UCSD-AML1 (cell line): ENCODE data around the gene OTUD5.

Experiments used
- DNase-seq: peaks from one replicate; lab custom pipeline; 2025; ENCODE audit not compliant: unreplicated experiment; lab: John Stamatoyannopoulos, UW

OTUD5 gene

DNA sequence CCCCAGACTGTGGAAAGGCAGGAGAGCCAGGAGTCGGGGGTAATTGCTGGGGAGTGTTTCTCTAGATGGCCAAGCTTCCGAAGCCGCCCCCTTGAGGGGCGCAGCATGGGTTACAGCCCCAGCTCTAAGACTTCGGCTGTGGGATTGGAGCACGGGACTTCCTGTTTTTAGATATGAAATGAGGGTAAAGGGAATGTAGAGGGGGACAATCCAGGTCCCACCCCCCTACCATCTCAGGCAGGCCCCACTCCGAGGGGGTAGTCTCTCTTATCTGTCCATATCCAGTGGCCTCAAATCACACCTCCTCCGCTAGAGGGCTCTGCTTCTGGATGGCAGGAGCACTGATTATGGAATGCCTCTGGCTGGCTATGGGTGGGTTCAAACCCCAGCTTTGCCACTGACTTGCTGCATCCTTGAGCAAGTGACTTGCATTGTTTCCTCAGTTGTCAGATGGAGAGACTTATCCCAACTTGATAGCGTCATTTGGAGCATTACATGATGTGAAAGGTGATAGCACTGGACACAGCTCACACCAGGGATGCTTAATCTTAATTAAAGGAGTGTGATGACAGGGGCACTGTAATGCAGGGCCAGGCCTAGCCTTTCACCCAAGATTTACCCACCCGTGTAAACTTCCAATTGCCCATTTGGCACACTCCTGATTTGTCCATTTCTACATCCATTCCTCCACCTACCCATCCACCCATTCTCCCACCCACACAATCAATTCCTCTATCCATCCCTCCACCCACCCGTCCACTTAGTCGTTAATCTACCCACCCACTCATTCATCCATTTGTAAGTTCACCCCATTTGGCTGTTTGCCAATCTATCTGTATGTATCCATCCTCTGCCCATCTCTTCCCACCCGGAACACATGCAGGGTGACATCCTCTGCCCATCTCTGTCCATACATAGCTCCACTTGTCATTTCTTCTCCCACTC lies 15.1 kb upstream of the OTUD5 start:
- peak; percentile 25 for DNase-seq

DNA sequence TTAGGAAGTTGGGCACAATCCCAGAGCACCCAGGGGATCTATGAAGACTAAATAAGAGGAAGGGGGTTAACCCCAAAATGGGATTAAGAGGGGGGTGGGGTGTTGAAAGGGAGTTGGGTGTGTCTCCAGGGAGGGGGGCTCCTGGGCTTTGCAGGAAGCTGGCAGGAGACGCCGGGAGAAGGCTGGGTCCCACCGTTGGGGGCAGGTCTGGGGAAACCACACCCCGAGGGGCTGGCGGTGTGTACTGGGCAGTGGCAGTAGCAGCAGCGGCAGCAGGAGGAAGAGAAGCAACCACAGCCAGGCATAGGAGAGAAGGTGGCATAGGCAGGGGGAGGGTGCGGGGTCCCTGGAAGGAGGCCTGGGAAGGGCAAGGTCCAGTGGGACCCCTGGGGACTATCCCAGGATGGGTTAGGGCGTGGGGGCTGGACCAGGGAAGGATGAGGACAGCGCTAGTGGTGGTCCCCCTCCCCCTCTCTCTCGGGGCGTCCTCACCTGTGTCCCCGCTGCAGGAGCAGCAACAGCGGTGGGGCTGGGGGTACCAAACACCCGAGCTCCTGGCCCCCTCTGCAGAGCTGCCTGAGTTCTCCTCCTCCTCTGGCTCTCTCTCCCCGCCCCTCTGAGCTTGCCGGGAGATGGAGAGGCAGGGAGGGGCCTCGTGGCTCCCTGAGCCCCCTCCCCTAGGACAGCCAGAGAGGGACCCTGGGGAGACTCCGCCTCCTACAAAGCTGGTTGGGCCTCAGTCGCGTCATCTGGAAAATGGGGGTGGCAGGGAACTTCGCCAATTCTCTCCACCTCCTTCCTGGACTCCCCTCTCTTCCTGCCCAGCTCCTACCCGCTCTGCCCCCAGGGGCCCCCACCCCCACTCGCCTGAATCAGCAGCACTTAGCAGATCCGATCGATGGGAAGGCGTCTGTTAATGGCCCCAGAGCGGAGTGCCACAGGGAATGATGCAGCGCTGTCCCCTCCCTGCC lies 14.1 kb upstream of the OTUD5 start, which contains the start of gene KCND1:
Gene KCND1 (minus strand): TSS at position 596 of the 971 bp plus-strand sequence. CDS start 1,573 bp downstream, outside the sequence.
- DNase-seq = no peak

DNA sequence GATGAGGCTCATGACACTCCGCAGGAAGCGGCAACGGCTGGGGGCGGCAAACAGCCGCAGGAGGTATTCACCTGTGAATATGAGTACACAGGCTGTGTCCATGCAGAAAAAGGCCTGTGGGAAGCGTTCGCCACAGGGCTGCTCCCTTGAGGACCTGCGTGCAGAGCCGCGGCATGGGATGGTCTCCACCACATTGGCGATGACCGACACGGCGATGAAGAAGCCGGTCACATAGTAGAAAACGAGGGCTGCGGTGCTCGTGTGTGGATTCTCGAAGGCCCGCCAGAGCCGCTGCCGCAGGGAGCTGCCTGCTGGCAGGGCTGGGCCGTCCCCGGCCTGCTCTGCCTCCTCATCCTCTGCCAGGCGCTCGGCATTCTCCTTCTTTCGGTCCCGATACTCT lies 12.1 kb upstream of the OTUD5 start:
- DNase-seq = no peak

DNA sequence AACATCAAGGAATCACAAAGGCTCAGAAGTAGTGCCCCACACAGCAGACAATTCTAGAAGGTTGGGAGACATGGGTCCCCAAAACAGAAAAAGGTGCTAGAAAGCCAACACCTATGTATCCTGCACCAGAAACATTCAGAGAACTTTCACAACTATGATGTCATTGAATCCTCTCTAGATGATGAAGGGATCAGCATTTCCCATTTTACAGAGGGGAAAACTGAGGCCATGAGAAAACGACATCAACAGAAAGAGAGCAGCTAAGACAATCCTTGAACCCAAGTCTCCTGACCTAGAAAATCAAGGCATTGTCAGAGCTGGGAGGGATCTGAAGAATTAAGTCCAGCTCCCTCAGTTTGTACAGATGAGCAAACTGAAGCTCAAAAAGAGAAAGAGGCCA lies 11.0 kb upstream of the OTUD5 start:
- DNase-seq = no peak

DNA sequence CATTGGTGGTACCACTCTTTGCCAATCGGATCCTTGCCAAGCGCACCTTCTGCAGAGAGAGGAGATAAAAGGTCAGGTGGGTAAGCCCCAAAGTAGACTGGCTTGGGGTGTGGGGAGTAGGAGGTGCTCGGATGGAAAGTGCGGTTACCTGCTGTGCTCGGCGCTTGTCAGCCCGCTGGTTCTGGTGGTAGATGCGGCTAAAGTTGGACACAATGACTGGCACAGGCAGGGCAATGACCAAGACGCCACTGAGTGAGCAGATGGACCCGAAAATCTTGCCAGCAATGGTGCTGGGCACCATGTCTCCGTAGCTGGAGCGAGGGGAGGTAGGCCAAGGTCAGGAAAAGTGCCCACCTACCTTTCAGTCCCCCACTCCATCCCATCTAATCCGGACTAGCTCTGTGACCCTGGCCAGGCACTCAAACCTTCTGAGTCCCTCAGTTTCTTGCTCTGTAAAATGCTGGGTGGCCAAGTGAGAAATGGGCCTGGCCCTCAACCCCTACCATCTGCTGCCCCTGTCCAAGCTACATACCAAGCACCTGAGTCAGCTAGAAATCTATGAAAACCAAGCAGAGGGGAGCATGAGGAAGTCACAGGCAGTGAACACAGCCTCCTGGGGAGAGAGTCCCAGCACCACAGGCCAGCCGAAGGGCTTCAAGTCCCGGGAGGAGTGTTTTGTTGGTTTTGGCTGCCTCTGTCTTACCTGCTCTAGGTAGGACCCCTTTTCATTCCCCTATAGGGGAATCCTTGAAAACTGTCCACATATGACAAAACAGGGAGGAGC lies 9.6 kb upstream of the OTUD5 start:
- DNase-seq = no peak

DNA sequence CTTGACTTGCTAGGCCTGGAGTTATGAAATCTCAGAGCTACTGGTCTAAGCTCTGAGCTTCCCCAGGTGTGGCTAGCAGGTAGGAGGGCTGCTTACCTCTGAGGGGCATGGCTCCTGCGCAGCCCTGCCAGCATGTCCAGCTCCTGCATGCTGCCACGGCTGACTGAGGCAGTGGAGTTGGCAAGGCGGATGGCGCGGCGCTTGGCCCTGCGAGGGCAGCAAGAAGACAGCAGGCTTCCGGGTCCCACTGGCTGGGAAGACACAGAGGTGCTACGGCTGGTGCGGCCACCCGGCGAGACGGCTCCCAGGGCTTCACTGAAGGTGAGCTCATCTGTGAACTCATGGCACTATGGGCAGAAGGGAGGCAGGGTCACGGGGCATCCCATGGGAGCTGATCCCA lies 8.6 kb upstream of the OTUD5 start:
- DNase-seq = no peak

DNA sequence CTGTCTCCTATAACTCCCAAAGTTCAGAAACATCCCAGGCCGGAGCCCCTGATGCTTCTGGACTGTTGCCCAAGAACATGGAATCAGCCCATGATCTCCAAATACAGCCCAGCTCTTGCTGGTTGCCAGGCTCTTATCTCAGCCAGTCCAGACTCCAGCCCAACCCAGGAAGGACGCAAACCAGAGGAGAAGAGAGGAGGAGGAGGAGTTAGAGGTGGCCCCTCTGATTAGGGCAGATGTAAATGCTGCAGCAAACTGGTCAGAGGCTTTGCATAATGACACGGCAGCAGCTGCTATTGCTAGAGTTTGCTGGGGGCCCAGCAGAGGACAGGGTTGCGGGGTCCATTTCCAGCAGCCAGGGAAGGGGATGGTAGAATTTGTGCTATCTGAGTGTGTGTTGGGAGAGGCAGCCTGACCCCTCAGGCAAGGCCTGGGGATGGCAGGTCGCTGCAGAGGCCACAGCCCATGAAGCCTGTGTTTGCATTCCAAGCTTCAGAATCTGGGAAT lies 4.2 kb upstream of the OTUD5 start:
- DNase-seq = peak; percentile 41

DNA sequence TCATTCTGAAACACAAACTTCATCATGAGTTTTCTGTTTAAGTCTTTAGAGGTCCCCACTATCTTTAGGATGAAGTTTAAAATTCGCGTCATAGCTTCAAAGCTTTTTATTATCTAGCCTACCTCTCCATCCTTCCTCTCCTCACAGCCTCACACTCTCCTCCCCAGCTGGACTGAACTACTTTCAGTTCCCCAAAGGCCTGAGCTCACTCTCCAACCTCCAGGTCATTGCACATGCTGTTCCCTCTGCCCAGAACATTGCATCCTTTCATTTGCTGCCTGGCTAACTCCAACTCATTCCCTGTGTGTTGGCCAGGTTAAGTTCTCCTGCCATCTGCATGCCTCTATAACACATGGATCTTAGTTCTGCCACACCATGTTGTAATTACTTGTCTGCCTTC lies 2.9 kb upstream of the OTUD5 start:
- DNase-seq = no peak

DNA sequence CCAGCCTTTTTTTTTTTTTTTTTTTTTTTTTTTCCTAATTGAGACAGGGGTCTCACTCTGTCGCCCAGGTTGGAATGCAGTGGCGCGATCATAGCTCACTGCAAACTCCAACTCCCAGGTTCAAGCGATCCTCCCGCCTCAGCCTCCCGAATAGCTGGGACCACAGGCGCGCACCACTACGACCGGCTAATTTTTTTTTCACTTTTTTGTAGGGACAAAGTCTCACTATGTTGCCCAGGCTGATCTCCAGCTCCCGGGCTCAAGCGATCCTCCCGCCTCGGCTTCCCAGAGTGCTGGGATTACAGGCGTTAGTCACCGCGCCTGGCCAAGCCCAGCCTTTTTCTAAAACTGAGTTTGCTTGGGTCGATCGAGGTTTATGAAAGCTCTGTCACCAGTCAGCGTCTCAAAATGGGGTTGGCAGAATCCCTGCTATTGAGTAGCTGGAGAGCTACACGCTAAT lies 1.3 kb upstream of the OTUD5 start:
- no peak for DNase-seq

DNA sequence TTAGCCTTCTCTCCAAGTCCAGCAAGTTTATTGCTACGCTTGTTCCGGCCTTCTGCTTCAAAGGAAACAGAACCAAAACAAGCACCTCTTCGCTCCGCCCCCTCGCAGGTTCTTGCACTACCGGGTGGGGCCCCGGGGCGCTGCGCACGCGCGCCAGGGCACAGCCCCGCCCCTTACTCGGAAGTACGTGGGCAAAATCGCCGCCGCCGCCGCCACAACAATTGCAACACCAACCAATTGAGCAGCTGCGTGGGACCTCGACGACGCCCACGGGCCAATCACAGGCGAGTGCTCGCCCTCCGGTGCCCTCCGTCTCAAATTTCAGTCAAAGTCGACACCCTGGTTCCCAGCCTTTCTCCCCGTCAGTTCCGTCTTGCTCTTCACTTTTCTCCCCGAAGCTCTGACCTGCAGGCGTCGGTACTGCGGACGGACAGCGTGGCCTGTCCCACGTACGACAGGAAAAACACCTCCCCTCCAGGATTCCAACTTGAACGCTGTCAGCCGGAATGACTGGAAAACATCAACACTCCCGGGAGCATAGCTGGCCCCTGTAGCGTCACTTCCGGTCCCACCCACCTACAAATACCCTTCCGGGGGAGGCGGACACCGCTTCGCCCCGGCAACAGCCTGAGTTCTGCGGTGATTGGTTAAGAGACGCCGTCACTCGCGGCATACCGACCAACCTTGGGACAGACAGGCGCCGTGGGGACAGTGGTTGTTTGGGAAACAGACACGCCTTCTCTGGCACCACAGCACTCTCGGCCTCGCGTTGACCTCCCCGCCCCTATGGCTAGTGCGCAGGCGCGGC lies 624 bp upstream of the OTUD5 start:
- peak; percentile 92 for DNase-seq

DNA sequence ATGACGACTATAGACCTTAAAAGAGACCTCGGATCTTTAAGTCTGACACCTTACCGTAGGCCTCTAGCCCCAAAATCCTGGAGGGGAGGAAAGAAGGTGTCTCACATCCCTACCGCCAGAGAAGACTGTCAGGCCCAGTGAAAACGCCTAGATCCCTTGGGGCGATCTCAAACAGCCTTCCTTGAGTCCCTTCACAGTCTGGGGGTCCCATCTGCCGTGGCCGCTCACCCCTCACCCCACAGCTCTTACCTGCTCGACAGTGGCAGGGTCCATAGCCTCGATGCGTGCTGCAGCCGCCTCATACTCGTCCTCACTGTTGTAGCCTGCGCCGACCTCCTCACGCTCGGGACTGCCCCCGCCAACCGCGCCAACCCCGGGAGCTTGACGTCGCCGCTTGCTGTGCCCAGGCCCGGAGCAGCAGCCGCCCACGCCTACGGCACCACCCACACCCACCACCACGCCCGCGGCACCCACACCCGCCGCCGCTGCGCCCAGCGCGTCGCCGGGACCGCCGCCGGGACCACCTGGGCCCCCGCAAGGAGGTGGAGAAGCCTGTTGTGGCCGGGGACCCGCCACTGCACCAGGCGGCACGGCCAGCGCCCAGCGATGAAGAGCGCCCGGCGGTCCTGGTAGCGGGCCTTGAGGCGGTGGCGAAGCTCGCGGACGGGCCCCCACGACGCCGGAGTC lies 536 bp downstream of the OTUD5 start:
- DNase-seq = no peak

DNA sequence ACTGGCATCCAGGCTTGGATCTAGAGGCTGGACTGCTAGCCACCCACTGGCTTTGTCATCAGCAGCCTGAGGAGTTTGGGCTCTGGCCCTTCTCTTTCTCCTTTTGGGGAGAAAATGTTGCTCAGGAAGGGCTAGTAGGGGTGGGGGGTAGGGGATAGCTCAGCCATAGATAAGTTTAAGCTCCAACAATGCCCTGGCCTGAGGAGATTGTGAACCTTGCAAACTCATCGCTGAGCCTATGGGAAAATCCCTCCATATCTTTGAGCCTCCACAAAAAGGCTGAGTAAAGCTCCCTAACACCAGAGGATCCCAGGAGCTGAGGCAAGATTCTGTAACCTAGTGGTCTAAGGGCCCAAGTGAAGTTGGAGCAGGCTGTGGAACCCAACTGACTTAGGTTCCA lies 8.8 kb downstream of the OTUD5 start:
- no peak for DNase-seq

DNA sequence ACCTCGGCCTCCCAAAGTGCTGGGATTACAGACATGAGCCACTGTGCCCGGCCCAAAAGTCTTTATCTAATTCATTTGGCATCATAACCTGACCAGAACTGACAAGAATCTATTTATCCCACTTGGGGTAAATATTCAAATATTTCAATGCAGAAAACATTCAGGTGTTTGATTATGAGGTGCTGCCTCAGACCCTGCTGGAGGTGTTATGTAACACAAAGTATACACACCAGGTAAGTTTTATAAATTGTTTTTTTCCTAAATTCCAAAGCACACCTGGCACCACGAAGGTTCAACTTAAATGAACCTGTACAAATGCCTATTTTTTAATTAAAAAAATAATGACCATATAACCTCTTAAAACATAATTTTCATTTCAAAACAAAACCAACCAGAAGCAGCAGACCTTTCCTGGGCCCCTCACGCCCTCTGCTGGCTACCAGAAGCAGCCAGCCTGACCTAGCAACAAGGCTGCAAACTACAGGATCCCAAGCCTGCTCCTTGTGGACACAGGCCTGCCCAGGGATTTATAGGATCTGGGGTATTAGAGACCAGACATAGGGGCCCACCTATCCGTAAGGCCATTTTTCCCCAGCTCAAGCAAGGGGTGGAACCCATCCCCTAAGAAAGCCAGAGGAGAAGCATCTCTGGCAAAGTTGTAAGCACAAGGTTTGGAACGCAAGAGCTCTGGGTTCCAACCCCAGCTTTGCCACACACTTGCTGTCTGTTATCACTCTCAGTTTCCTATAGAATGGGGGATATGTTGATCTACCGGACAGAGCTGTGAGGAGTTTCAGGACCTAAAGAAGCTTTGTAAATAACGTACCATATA lies 11.7 kb downstream of the OTUD5 start:
- peak; percentile 53 for DNase-seq

DNA sequence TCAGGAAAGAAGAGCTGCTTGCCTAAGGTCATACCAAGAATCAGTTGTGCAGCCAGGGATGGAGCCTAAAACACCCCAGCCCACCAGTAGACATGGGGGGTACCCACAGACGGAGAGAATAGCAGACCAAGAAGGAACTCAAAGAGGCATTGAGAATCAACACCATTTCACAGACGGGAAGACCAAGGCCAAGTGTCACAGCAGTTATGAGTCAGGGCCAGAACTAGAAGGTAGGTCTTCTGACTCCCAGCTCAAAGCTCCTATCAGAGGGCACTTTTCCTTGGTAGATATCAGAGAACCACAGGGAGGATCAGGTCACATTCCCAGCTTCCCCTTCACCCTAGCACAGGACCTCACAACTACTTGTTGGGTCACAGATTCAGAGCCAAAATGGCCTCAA lies 14.5 kb downstream of the OTUD5 start:
- no peak for DNase-seq

DNA sequence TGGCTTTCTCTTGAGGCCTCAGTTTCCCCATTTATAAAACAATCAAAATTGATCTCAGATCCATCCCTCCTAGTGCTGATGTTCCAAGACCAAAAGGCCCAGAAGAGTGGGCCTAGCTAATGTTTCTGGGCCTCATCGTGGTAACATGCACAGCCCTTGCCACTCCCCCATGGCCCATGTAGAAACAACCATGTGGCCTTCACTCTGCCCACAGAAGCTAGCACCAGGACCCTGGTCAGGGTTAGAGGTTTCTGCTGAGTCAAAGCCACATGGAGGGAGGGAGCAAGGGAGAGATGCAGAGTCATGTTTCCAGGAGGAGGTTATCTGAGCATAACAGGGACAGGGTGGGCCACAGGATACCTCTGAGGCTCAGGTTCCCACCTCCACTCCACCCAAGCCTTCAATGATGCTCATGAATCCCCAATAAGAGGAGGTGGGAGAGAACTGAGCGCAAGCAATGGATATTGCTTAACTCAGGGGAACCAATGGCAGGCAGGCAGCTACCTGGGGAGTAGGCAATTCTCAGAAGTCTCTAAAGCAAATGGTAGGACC lies 16.9 kb downstream of the OTUD5 start:
- peak; percentile 37 for DNase-seq

DNA sequence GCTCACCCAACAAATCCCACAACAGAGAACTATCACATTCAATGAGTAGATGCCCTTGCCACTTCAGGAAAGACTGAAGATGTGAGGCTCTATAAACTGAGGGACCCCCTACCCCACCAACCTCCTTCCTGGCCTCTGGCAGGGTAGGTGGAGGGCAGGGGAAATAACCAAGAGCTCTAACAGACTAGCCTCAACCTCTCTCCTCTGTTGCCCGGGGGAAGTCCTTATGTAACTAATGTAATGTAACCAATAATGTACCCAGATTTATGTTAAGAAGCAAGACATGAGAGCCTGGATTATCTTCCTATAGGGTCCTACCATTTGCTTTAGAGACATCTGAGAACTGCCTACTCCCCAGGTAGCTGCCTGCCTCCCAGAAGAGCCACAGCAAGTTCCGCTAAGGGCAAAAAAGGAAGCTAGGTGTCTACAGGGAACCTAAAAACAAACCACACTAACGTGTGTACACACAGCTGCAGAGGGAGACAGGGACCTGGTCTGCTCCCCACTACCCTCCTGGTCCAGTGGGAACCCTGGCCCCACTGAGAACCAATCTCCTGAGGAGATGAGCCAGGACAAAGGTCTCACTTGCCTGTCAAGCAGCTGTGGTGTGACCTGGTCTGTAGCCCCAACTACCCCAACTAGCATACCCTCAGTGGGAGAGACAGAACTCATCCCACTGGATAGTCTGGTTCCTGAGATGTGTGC lies 17.7 kb downstream of the OTUD5 start:
- no peak for DNase-seq

DNA sequence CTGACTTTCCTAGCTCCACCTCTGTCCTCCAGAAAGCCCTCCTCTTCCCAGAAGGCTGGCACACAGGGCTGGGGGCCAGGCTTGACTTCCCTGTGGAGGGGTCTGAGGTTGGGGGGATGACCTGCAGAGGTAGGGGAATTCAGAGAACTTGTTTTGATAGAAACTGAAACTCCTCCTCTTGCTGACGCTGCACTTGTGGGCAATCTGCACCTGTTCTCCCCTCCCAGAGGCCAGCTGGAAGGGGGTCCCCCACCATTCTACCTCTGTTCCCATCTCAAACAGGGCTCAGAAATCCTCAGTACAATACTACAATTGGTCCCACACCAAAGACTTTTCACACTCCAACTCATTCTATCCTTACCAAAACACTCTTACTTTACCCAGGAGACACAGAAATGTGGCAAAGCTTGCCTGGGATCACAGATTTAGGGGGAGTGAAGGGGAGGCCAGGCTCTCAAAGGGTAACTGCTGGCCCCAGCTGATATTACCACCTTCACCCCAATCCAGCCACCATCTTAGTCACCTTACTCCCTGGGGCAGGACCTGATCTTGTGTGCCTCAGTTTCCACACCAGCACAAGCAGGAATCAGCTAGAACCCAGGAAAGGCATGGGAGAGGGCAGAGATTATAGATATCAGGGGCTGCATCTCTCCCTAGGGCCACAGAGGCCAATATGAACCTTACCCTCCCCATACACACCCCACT lies 18.5 kb downstream of the OTUD5 start:
- DNase-seq = no peak
